Dermis blood vessel endothelial cell (primary cell): Measurements from ENCODE around the gene PRMT6. TPM values are rescaled to one million over a fixed set of nuclear protein-coding genes. Genes with fewer than 3 reads are reported as not detected.

Experiments
- DNase-seq: peaks from one replicate; pipeline ENCODE4 v3.0.0; 2010
- total RNA-seq: library from RNA; depleted of rRNA; stranded (reverse); fragments of >200 nt; gene quantifications from 2 replicates; pipeline ENCODE4 v1.2.3, GENCODE V29; 2014

Gene PRMT6
- total RNA-seq, 1 donor from 2014 or later: 18.4 TPM

DNA sequence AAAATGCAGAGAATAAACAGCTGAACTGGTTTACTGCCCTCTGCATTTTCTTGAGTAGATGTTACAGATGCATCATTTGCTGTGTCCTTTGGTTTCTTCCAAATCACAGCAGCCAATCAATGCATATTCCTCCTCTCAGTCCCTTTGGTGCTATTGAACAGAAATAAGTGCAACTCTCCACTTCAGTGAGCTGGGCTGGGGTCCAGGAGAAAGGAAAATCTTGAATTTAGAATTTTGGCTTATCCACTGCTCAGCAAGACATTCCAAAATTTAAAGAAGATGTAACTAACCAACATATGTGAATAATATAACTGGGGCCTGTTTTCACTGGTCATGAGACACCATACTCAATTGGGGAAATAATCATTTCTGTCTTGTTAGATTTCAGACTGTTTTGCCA lies 39.2 kb downstream of the PRMT6 start:
- no peak for DNase-seq

DNA sequence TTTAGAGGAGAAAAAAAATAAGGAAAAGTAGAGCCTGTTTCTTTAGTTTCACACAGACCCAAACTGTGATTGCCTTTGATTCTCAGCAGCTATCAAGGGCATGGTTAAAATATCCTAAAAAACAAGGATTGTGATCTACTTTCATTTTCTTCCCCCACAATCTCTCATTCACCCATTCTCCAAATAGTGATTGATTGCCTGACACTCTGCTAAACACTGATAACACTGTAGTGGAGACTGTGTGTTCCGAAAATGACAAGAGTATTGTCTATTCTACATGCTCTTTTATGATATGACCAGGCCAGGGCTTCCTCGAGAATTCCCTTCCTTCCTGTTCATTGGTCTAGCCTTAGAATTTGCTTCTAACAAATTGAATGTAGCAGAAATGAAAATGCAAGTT lies 40.2 kb downstream of the PRMT6 start:
- no peak for DNase-seq

DNA sequence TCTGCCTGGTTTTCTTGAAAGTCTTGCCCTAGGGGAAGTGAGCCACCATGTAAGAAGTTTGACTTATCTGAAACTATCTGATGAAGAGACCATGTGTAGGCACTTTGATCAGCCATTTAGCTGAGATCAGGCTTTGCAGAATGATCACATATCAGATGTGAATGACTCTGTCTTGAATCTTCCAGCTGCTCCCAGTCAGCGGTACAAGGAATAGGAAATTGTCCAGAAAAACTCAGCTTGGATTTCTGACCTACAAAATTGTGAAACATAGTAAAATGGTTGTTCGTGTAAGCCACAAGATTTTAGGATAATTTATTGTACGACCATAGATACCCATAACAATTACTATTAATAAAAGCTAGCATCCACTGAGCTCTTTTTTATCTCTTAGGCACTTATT lies 42.5 kb downstream of the PRMT6 start:
- no peak for DNase-seq

- DNase-seq: no peak
Measured at GRCh38 chr1:107100331-107100984, 44.0 kb downstream of the PRMT6 start.

GRCh38 chr1:107105914-107106313 lies 49.4 kb downstream of the PRMT6 start:
- DNase-seq: no peak

Other genes starting within 250 kb of the PRMT6 start
- gene NTNG1, start 84.4 kb downstream of the PRMT6 start, total RNA-seq: under 0.01 and 0.05 TPM in 2 replicates